ENCODE data around the gene CAPN1. TPM values are rescaled to one million over a fixed set of nuclear protein-coding genes. Genes with fewer than 3 reads are reported as not detected.
A peak's percentile ranks its signal among the peaks of the same experiment; 100 is the strongest.

Gene CAPN1
- total and polyA plus RNA-seq, 2 donors (not counting 1 experiment from before 2014, with no cell fraction given), result 70.3 to 94.5 TPM

- Histone ChIP-seq H4K20me1 (ENCODE audit: control insufficient read depth, extremely low read depth, insufficient read depth, low read length) (no peaks in the 10 kb centered on the region), H3K27me3 (ENCODE audit: control insufficient read depth, insufficient read depth, low read length) (no peaks in the 10 kb centered on the region), H3K4me3 (replicated peaks in 1 of 4; ENCODE audit: control extremely low read depth in 1 of 4, insufficient read depth in 1 of 4, low read depth in 3 of 4, low read length in 4 of 4) (no peak overlapping the region), H3K9me3 (ENCODE audit: control insufficient read depth, insufficient read depth, low read depth, low read length) (no peaks in the 10 kb centered on the region), H3K9ac (ENCODE audit: insufficient read depth, low read length) (no peak overlapping the region), H3K27ac (ENCODE audit: insufficient read depth, low read length) (no peak overlapping the region), H3K36me3 (ENCODE audit: control insufficient read depth, insufficient read depth, low read length) (peaks cover 21% of the 10 kb centered on the region), H3K79me2 (ENCODE audit: control insufficient read depth, insufficient read depth, low read length) (no peaks in the 10 kb centered on the region), H3K4me1 (ENCODE audit: control insufficient read depth, extremely low read depth, insufficient read depth, low read length) (no peaks in the 10 kb centered on the region), H2AFZ (ENCODE audit: low read length) (no peak overlapping the region), H3K4me2 (ENCODE audit: extremely low read depth, insufficient read depth, low read length) (no peak overlapping the region)
- no peak for DNase-seq (ENCODE audit: low read depth in 2 of 2)
- TF ChIP-seq, protein P1, sequence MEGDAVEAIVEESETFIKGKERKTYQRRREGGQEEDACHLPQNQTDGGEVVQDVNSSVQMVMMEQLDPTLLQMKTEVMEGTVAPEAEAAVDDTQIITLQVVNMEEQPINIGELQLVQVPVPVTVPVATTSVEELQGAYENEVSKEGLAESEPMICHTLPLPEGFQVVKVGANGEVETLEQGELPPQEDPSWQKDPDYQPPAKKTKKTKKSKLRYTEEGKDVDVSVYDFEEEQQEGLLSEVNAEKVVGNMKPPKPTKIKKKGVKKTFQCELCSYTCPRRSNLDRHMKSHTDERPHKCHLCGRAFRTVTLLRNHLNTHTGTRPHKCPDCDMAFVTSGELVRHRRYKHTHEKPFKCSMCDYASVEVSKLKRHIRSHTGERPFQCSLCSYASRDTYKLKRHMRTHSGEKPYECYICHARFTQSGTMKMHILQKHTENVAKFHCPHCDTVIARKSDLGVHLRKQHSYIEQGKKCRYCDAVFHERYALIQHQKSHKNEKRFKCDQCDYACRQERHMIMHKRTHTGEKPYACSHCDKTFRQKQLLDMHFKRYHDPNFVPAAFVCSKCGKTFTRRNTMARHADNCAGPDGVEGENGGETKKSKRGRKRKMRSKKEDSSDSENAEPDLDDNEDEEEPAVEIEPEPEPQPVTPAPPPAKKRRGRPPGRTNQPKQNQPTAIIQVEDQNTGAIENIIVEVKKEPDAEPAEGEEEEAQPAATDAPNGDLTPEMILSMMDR (conservative IDR thresholded peaks at IDR 0.05 in 1 of 2, IDR thresholded peaks at IDR 0.05 in 1 of 2; ENCODE audit: low read depth in 1 of 2, low read length in 2 of 2), result no peak
- no peak for TF ChIP-seq EZH2 (IDR thresholded peaks at IDR 0.05; ENCODE audit: low read length, missing control alignments)
These were observed 29.8 kb downstream of the CAPN1 start for GRCh38 chr11:65211293-65212105.

GRCh38 chr11:65212226-65212801 is 30.6 kb downstream of the CAPN1 start:
- no peaks in the 10 kb centered on the region for H3K4me1 ChIP-seq (ENCODE audit: control insufficient read depth, extremely low read depth, insufficient read depth, low read length)
- DNase-seq (ENCODE audit: low read depth in 2 of 2), result no peak
- no peak overlapping the region for H3K27ac ChIP-seq (ENCODE audit: insufficient read depth, low read length)
- H3K79me2 ChIP-seq (ENCODE audit: control insufficient read depth, insufficient read depth, low read length), result no peaks in the 10 kb centered on the region
- TF ChIP-seq EZH2 (IDR thresholded peaks at IDR 0.05; ENCODE audit: low read length, missing control alignments), result no peak
- TF ChIP-seq, protein P1 (conservative IDR thresholded peaks at IDR 0.05 in 1 of 2, IDR thresholded peaks at IDR 0.05 in 1 of 2; ENCODE audit: low read depth in 1 of 2, low read length in 2 of 2), result no peak
- no peak overlapping the region for H3K4me3 ChIP-seq (replicated peaks in 1 of 4; ENCODE audit: control extremely low read depth in 1 of 4, insufficient read depth in 1 of 4, low read depth in 3 of 4, low read length in 4 of 4)
- peaks cover 18% of the 10 kb centered on the region for H3K36me3 ChIP-seq (ENCODE audit: control insufficient read depth, insufficient read depth, low read length)
- H3K9ac ChIP-seq (ENCODE audit: insufficient read depth, low read length), result no peak overlapping the region
- H4K20me1 ChIP-seq (ENCODE audit: control insufficient read depth, extremely low read depth, insufficient read depth, low read length), result no peaks in the 10 kb centered on the region
- no peak overlapping the region for H3K4me2 ChIP-seq (ENCODE audit: extremely low read depth, insufficient read depth, low read length)
- no peaks in the 10 kb centered on the region for H3K27me3 ChIP-seq (ENCODE audit: control insufficient read depth, insufficient read depth, low read length)
- no peaks in the 10 kb centered on the region for H3K9me3 ChIP-seq (ENCODE audit: control insufficient read depth, insufficient read depth, low read depth, low read length)
- H2AFZ ChIP-seq (ENCODE audit: low read length), result no peak overlapping the region

DNA sequence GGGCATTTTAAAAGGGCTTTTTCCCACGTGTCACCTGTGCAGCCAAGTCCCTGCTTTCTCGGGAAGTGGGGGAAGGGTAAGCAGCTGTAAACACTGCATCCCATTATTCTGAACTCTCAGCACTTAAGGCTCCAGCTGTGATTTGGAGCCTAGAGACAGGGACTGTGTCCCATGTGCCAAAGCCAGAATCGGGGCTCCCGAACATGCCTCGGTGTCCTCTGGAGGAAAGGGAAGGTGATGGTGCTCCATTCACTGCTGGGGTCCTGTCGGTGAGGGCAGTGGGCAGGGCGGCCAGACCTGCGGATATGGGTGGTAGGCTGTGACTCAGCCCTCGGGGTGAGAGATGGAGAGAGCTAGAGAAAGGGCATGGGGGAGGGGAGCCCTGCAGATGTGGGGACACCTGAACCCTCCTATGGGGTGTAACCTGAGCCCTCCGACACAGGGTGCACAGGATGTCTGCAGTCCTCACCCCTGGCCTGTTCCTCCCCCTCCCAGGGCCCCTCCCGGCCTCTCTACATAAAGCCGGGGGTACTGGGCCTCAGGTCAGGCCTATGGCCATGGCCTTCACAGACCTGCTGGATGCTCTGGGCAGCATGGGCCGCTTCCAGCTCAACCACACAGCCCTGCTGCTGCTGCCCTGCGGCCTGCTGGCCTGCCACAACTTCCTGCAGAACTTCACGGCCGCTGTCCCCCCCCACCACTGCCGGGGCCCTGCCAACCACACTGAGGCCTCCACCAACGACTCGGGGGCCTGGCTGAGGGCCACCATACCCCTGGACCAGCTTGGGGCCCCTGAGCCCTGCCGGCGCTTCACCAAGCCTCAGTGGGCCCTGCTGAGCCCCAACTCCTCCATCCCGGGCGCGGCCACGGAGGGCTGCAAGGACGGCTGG is 31.8 kb downstream of the CAPN1 start:
- DNase-seq (ENCODE audit: low read depth in 2 of 2), result peak; percentile 11 to 17
- no peaks in the 10 kb centered on the region for H3K79me2 ChIP-seq (ENCODE audit: control insufficient read depth, insufficient read depth, low read length)

More for the DNA sequence above, 31.8 kb downstream of the CAPN1 start:
- no peaks in the 10 kb centered on the region for H3K27me3 ChIP-seq (ENCODE audit: control insufficient read depth, insufficient read depth, low read length)
- H3K4me2 ChIP-seq (ENCODE audit: extremely low read depth, insufficient read depth, low read length), result no peak overlapping the region
- no peak overlapping the region for H2AFZ ChIP-seq (ENCODE audit: low read length)
- H3K9ac ChIP-seq (ENCODE audit: insufficient read depth, low read length), result no peak overlapping the region
- peaks cover 13% of the 10 kb centered on the region for H3K36me3 ChIP-seq (ENCODE audit: control insufficient read depth, insufficient read depth, low read length)
- H3K9me3 ChIP-seq (ENCODE audit: control insufficient read depth, insufficient read depth, low read depth, low read length), result no peaks in the 10 kb centered on the region
- H3K4me3 ChIP-seq (replicated peaks in 1 of 4; ENCODE audit: control extremely low read depth in 1 of 4, insufficient read depth in 1 of 4, low read depth in 3 of 4, low read length in 4 of 4), result no peak overlapping the region
- no peaks in the 10 kb centered on the region for H3K4me1 ChIP-seq (ENCODE audit: control insufficient read depth, extremely low read depth, insufficient read depth, low read length)
- H3K27ac ChIP-seq (ENCODE audit: insufficient read depth, low read length), result no peak overlapping the region
- TF ChIP-seq, protein P1 (conservative IDR thresholded peaks at IDR 0.05 in 1 of 2, IDR thresholded peaks at IDR 0.05 in 1 of 2; ENCODE audit: low read depth in 1 of 2, low read length in 2 of 2), result no peak
- TF ChIP-seq EZH2 (IDR thresholded peaks at IDR 0.05; ENCODE audit: low read length, missing control alignments), result no peak
- no peaks in the 10 kb centered on the region for H4K20me1 ChIP-seq (ENCODE audit: control insufficient read depth, extremely low read depth, insufficient read depth, low read length)
